IPS-15b (cell line): ENCODE results near the gene TSPYL1.
A peak's percentile ranks its signal among the peaks of the same experiment; 100 is the strongest.

Experiments
- H3K27me3 ChIP-seq: one replicate; pipeline ENCODE4 v1.6.1; 2013; ENCODE audit warnings: low read length; ENCODE audit not compliant: control insufficient read depth, insufficient read depth
- H3K36me3 ChIP-seq: one replicate; pipeline ENCODE4 v1.6.1; 2013; ENCODE audit warnings: low read length; ENCODE audit not compliant: control insufficient read depth, insufficient read depth
- H3K4me1 ChIP-seq: one replicate; pipeline ENCODE4 v1.6.1; 2013; ENCODE audit warnings: mild to moderate bottlenecking, low read length; ENCODE audit not compliant: control insufficient read depth, insufficient read depth
- H3K4me3 ChIP-seq: one replicate; pipeline ENCODE4 v1.5.1; 2013; ENCODE audit warnings: low read depth, low read length
- H3K9ac ChIP-seq: one replicate; pipeline ENCODE4 v1.6.1; 2013; ENCODE audit warnings: low read depth, mild to moderate bottlenecking, low read length
- H3K9me3 ChIP-seq: one replicate; pipeline ENCODE4 v1.6.1; 2013; ENCODE audit warnings: mild to moderate bottlenecking, low read length; ENCODE audit not compliant: control insufficient read depth, insufficient read depth

The TSPYL1 gene

DNA sequence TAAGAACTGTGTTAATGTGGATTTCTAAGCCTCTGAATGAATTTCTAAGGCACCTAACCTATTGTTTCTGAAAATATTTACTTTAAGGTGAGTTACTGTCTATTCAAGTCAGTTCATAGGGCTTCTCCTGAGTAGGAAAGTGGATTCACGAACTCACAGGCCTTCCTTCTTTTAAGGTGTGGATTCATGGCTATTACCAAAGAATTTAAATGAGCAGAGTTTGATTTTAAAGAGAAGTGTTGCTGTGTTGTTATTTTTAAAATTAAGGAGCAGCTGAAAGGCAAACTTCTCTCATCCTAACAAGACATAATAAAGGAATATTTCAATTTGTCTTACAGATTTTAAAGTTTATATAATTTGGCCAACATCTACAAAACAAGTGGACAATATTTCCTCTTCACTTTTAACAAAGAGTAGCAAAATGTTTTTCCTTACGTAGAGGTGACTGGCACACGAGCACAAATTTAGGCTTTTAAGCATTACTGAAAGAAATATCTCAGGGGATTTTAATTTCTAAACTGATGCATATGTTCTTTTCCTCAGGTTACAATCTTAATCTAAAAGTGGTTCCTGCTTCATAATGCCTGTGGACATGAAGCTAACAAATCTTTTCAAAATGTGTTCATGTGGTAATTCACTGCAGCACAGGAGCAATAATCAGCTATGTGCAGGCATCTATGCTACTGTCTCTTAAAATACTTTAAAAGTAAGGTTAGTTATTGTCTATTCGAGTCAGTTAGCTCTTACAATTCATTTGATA, 25.3 kb downstream of the TSPYL1 start:
- peak overlapping the region; percentile 74 for H3K9ac ChIP-seq
- H3K4me3 ChIP-seq: peak overlapping the region; percentile 90
- H3K36me3 ChIP-seq: no peaks in the 10 kb centered on the region
- no peaks in the 10 kb centered on the region for H3K9me3 ChIP-seq
- H3K4me1 ChIP-seq: peaks cover 14% of the 10 kb centered on the region
- no peaks in the 10 kb centered on the region for H3K27me3 ChIP-seq

DNA sequence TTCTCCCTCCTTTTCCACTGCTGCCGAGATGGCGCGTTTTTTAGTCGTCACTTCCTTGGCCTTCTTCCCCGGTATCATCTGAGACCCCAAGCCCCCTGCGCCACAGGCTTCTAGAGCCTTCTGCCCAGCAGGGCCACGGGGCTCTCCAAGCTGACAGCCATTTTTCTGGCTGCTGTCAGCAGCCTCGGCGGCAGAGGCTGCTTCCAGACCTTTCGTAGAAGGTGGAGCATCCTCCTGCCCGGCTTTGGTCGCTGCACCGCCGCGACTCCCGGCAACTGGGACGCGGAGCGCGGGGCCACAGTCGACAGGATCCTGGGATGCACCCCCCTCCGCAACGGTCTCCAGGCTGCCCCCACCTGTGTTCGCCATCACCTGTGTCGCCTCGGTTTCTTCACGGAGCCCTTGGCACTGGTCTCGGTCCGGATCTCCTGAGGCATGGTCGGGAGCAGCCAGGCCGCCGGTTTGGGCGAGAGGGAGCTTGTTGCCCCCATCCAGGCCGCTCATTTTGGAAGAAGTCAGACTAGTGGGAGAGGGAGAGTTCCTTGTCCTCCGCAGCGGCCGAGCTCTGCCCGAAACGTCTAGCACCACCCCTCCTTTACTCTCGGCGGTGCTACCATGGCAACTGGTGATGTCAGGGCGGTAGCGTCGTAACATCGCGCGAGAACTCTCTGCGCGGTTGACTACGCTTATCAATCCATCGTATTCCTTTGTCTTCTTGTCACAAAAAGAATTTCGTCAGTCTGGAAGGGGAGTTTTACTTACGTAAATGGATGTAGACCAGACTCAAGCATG, 26.0 kb downstream of the TSPYL1 start, which contains the start of gene TSPYL4:
Gene TSPYL4 (minus strand): TSS at position 571 of the 792 bp plus-strand sequence. CDS start 67 bp downstream, at position 504.
- H3K27me3 ChIP-seq: no peaks in the 10 kb centered on the region
- no peaks in the 10 kb centered on the region for H3K9me3 ChIP-seq
- no peaks in the 10 kb centered on the region for H3K36me3 ChIP-seq
- H3K9ac ChIP-seq: peak within 1 kb of the TSS; percentile 74
- peaks cover 14% of the 10 kb centered on the region for H3K4me1 ChIP-seq
- H3K4me3 ChIP-seq: peak within 1 kb of the TSS; percentile 90

DNA sequence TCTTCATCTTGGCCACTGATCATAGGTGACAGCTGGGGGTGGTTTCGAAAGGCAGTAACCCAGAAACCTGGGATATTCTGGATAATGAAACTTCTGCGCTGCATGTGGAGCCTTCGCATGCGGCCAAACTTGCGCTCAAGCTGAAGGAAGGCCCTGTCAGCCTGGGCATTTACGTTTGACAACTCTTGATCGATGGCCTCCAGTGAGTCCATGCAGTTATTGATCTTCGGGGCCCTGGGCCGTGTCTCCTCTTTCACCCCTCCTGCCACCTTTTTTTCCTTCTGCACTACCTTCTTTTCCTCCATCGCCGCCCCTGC, 26.6 kb downstream of the TSPYL1 start:
- H3K9ac ChIP-seq: no peak overlapping the region
- peaks cover 14% of the 10 kb centered on the region for H3K4me1 ChIP-seq
- H3K4me3 ChIP-seq: peak overlapping the region; percentile 90
- no peaks in the 10 kb centered on the region for H3K9me3 ChIP-seq
- no peaks in the 10 kb centered on the region for H3K36me3 ChIP-seq
- H3K27me3 ChIP-seq: no peaks in the 10 kb centered on the region

DNA sequence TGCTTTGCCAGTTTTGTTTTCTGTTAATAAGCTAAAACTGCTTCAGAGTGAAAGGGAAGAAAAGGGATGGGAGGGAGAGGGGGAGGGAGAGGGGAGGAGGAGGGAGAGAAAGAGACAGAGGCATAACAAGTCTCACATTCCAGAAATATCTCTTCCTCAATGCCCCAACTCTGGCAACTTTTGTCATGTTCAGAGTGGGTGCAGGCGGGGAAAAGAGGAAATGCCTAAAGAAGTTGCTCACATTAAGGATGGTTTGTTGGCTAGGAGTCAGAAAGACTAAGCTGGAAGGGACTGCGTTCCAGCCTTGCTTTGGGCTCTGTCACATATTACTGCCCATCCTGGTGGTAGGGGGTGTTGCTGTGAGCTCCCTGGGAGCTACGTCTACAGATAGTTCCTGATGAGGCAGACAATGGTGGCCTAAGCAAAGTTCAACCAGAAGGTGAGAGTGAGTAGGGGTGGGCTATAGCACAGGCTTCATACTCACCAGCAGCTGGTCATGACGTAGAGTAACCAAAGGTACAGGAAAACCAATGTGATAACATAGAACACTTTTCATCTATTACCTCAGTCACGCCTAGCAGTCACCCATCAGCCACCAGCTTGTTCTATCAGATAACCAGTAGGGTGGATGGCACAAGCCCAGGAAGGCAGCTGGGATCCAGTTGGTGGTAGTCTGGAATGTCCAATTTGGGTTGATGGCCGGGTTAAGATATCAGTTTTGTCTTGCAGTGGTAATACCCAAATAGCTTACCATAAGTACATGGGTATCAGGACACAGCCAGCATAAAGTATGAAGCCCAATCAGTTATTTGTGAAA, 28.0 kb downstream of the TSPYL1 start:
- H3K9ac ChIP-seq: no peak overlapping the region
- no peaks in the 10 kb centered on the region for H3K27me3 ChIP-seq
- peak overlapping the region; percentile 22 for H3K4me3 ChIP-seq
- peaks cover 14% of the 10 kb centered on the region for H3K4me1 ChIP-seq
- H3K9me3 ChIP-seq: no peaks in the 10 kb centered on the region
- no peaks in the 10 kb centered on the region for H3K36me3 ChIP-seq

DNA sequence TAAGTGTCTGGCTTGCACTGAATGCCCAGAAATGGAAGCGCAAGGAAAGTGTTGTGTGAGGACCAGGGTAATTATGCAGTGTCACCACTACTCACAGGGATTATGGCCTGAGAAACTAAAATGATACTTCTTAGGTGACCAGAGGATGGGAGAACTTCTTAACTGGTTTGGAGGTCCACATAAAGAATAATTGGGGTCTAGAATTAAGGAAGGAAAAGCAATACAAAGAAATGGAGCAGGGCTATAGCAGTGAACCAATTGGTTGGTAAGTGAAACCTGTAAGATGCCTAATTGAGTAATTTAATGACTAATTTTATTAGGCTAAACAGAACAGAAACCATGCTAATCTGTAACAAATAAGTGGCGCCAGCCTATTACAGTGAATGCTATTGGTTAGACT, 31.2 kb downstream of the TSPYL1 start:
- H3K4me3 ChIP-seq: no peak overlapping the region
- no peaks in the 10 kb centered on the region for H3K36me3 ChIP-seq
- no peaks in the 10 kb centered on the region for H3K27me3 ChIP-seq
- no peak overlapping the region for H3K9ac ChIP-seq
- no peaks in the 10 kb centered on the region for H3K9me3 ChIP-seq
- H3K4me1 ChIP-seq: peaks cover 14% of the 10 kb centered on the region

DNA sequence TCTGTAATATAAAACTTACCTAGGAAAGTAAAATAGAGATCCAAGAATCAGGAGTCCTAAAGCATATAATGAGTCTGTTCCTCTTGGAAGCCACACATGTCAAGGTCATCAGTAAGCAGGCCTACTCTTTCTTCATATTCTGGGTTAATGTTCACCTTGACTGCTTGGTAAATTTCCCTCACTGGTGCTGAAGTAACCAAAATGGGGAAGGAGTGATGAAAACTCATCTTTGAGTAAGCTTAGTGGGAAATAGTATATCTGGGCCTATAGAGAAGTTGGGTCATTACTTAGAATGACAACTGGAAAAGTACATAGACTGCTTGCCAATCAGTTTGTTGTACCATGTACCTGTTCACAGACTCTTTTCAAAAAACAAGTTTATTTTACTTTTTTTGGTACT, 32.4 kb downstream of the TSPYL1 start:
- H3K27me3 ChIP-seq: no peaks in the 10 kb centered on the region
- peaks cover 13% of the 10 kb centered on the region for H3K4me1 ChIP-seq
- no peaks in the 10 kb centered on the region for H3K9me3 ChIP-seq
- H3K4me3 ChIP-seq: no peak overlapping the region
- H3K9ac ChIP-seq: no peak overlapping the region
- H3K36me3 ChIP-seq: no peaks in the 10 kb centered on the region

DNA sequence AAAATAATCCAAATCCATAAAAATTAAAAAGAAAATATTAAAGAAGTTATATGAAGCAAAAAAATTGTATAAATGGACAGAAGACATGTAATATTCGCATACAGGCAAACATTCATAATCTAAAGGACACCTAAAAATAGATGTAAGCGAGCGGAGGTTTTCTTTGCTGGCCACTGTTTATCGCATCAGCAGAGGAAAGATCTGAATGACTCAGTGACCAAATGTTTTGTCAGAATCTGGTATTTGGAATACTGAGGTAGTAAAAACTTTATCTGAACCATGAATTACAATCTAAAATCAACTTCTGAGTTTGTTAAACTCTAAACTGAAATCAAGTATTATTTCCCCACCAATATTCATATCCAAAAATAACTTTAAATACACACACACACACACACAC, 33.6 kb downstream of the TSPYL1 start:
- no peak overlapping the region for H3K4me3 ChIP-seq
- no peaks in the 10 kb centered on the region for H3K9me3 ChIP-seq
- no peaks in the 10 kb centered on the region for H3K27me3 ChIP-seq
- peaks cover 7% of the 10 kb centered on the region for H3K4me1 ChIP-seq
- H3K9ac ChIP-seq: no peak overlapping the region
- no peaks in the 10 kb centered on the region for H3K36me3 ChIP-seq

DNA sequence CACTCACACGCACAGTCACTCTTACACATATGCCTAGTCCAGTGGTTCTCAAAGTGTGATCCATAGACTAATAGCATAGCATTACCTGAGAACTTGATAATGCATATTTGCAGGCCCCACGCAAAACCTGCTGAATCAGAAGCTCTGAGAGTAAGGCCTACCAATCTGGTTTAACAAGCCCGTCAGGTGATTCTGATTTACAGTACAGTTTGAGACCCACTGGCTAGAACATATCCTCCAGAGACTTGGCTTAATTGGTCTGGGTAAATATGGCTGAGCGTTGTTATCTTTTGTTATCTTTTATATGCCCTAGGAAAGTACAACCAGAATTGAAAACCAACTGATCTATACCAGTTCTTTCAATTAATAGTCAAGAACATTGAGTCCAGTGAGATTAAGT, 35.4 kb downstream of the TSPYL1 start:
- Histone ChIP-seq H3K9ac (no peak overlapping the region), H3K4me3 (no peak overlapping the region), H3K9me3 (no peaks in the 10 kb centered on the region), H3K4me1 (no peaks in the 10 kb centered on the region), H3K27me3 (no peaks in the 10 kb centered on the region), H3K36me3 (no peaks in the 10 kb centered on the region)

DNA sequence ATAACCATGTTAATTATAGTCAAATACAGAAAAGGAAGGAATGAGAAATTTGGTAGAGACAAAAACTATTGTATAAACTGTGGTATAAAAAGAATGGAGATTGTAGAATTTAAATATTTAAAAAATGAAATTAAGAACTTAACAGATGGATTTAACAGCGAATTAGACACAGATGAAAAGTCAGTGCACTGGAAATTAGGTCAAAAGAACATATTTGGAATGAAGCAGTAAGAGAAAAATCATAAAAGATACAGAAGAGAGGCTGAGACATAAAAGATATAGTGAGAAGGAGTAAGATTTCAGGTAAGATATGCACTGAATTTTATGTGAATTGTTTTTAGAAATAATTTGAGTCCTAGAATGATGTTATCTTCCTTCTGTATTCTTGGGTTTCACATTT, 39.9 kb downstream of the TSPYL1 start:
- H3K4me3 ChIP-seq: no peak overlapping the region
- H3K9me3 ChIP-seq: no peaks in the 10 kb centered on the region
- no peaks in the 10 kb centered on the region for H3K27me3 ChIP-seq
- H3K36me3 ChIP-seq: no peaks in the 10 kb centered on the region
- no peak overlapping the region for H3K9ac ChIP-seq
- no peaks in the 10 kb centered on the region for H3K4me1 ChIP-seq

DNA sequence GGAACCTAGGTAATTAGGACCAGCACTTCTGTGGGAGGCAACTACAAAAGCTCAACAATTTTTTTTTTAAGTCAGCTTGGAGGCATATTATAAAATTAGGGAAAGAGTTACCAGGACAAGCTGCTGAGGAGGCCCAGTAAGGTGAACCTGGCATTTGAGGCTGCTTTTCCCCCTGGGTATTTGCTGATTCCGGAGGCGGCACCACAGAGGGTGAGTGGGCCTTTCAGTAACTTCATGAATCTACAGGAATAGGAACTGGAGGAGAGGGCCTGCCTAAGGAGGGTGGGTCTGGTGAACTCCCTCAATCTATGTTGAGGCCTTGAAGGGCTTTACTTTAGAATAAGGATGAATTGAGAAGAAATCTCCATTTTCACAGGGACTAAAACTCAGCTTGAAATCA, 40.5 kb downstream of the TSPYL1 start:
- no peaks in the 10 kb centered on the region for H3K36me3 ChIP-seq
- no peaks in the 10 kb centered on the region for H3K27me3 ChIP-seq
- no peak overlapping the region for H3K4me3 ChIP-seq
- no peaks in the 10 kb centered on the region for H3K9me3 ChIP-seq
- H3K9ac ChIP-seq: no peak overlapping the region
- no peaks in the 10 kb centered on the region for H3K4me1 ChIP-seq

DNA sequence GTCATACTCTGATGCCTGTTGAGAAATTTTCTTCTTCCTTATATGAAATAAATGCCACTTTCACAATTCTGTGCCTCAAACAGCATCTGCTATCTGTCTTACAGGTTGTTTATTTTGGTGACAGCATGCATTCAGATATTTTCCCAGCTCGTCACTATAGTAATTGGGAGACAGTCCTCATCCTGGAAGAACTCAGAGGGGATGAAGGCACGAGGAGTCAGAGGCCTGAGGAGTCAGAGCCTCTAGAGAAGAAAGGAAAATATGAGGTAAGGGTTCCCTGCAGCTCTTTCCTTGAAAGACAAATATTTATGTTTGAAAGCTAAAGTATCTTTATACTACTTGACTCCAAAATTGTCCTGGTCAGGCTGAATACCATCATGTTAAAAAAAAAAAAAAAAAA, 41.6 kb downstream of the TSPYL1 start:
- H3K36me3 ChIP-seq: no peaks in the 10 kb centered on the region
- H3K27me3 ChIP-seq: no peaks in the 10 kb centered on the region
- no peaks in the 10 kb centered on the region for H3K4me1 ChIP-seq
- no peaks in the 10 kb centered on the region for H3K9me3 ChIP-seq
- no peak overlapping the region for H3K9ac ChIP-seq
- H3K4me3 ChIP-seq: no peak overlapping the region
